ENCODE results near the gene E2F6.

E2F6 gene

DNA sequence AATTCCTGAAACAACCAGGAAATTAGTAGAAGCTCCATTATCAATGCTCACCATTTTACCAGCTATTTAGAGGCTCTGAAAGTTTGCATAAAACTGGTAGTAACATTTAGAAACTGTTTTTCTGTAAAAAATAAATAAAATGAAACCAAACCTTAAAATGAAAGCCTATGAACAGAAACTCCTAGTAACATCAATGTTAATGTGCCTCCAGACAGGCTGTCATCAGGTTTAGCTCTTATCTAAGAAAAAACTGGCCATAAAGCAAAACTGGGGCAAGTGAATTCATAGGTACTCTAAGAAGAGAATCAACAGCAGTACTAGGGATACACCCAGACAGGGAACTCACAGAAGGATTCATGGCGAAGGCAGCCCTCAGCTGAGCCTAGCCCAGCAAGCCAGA is 8.0 kb downstream of the E2F6 start:
- DNase-seq (ENCODE audit: low read depth): no peak

DNA sequence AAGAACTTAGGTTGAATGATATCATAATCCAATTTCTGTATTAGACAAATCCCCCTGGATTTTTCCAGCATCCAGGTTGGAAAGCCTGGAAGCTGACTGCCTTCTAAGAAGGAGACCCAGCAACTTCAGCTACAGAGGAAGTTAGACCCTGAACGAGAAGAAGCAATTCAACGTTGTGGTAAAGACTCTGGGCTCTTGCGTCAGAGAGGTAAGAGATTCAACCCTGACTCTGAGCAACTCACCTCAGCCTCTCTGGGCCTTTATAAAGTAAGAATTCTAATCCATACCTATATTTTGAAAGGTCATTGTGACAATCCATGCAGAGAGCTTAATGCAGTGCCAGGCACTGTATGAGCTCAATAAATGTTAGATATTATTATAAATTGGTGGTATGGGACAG is 9.7 kb downstream of the E2F6 start:
- DNase-seq (ENCODE audit: low read depth): no peak

- no peak for DNase-seq (ENCODE audit: low read depth)
Observed at GRCh38 chr2:11454824-11455223, 11.1 kb downstream of the E2F6 start.

- no peak for DNase-seq (ENCODE audit: low read depth)
Observed at GRCh38 chr2:11450791-11451190, 15.2 kb downstream of the E2F6 start.

- no peak for DNase-seq (ENCODE audit: low read depth)
Observed at GRCh38 chr2:11446733-11447248, 19.2 kb downstream of the E2F6 start.

DNA sequence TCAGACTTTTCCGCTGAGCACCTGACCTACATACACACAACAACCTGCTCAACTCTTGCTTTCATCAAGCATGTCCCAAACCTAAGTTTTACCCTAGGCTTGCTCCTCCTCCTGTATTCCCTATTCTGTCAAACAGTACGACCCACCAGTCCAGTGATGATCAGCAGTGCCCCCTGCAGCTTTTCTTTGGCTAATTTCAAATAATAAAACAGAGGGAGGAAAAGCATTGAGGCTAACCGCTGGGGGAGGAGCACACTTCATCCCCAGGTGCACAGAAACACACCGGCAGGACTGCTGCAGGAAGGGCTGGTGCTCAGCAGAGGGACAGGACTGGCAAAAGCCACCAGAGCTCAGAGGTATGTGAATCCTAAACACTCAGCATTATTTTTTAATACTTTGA is 21.2 kb downstream of the E2F6 start:
- DNase-seq (ENCODE audit: low read depth): no peak

- no peak for DNase-seq (ENCODE audit: low read depth)
Observed at GRCh38 chr2:11438555-11439080, 27.3 kb downstream of the E2F6 start.

DNA sequence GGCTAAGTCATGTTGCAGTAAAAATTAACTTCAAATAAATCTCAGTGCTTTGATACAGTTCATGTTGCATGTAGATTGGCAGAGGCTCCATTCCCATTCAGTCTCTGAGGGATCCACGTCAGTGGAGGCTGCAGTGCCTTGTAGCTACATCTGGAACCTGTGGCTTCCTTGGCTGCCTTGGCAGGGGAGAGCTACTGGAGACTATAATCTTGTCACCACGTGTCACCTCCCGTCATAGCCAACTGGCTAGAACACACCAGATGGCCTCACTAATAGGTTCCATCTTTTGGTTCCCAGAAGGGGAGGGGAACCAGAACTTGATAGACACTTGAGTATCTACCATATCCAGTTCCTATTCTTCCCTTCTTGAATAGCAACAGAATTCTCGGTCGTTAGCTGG is 28.4 kb downstream of the E2F6 start:
- DNase-seq (ENCODE audit: low read depth): no peak

DNA sequence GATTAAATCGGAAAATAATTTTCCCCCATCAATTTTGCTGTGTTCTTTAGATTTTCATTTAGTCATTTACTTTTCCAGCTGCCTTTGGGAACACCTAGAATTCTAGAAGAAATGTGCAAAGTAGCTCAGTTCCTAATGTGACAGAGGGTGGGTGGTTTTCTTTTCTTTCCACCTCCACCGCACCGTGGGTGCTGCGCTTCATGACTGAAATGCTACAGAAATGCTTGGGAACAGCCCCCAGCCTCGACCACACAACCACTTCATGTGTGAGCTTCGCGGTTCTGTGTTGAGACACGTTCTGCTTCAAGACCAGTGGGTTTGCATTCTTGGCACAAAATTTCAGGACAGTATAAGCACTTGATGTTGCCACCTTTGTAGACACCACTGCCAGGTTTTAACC is 30.9 kb downstream of the E2F6 start:
- no peak for DNase-seq (ENCODE audit: low read depth)

- no peak for DNase-seq (ENCODE audit: low read depth)
Observed at GRCh38 chr2:11434443-11434842, 31.5 kb downstream of the E2F6 start.

DNA sequence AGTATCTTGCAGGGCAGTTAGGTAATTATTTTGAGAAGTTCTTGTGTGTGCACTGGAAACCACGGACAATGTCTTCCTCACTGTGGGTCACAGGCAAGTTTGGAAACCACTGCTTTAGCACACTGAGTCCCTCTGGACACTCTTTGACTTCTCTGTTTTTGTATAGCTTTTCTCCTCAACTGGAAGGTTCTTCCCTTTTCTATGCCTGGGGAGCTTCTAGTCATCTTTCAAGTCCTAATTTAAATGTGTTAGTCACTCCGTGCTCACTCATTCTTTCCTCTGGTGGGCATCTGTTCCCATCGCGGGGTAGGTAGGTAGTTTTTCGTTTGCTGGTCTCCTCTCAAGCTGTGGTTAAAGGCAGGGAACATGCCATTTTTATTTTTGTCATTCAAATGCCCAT is 32.1 kb downstream of the E2F6 start:
- no peak for DNase-seq (ENCODE audit: low read depth)

DNA sequence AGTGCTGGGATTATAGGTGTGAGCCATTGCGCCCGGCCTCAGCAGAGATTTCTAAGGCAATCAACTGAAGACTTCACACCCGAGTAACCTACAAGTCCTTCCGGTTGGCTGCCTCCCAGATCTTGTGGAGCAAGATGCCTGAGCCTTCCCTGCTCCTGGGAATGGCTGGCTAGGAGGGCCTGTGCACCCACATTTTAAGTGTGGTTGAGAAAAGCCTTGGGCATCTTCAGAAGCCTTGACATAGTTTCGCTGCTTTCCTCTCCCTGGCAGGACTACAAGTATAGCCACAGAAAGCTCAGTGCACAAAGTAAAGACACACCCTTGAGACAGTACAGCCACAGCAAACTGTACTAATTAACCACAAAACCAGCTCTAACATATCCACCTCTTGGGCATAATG is 35.2 kb downstream of the E2F6 start:
- DNase-seq (ENCODE audit: low read depth): no peak

DNA sequence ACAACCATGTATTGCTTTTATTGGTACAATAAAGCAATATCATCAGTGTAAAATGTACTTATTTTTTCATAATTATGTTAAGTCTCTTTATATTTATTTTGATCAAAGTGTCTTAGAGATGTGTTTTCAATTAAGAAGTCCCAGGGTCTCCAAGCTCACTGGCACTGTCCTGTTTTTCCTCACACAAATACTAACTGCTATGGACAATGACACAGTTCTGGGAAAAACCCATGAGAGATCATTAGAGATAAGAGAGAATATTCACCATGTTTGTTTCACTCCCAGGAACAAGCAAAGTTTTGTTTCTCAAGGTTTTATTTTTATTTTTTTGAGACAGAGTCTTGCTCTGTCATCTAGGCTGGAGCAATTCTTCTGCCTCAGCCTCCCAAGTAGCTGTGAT is 38.7 kb downstream of the E2F6 start:
- no peak for DNase-seq (ENCODE audit: low read depth)

GRCh38 chr2:11422901-11423435 is 43.0 kb downstream of the E2F6 start:
- no peak for DNase-seq (ENCODE audit: low read depth)

DNA sequence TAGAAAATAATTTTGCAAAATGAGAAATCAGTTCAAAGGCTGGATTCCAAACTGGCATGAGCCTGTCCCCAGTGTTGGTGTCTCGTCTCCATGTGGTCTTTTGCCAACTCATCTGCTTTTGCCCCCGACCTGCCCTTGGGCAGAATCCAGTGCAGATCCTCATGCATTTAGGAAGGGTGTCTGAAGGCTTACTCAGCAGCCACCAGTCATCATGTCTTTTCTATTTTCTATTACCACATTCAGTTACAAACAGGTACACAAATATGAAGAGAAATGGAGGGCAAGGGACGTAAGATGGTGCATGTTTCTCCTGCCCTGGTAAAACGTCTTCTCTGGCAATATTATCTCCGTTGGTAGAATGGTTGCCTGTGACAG is 43.5 kb downstream of the E2F6 start:
- no peak for DNase-seq (ENCODE audit: low read depth)

DNA sequence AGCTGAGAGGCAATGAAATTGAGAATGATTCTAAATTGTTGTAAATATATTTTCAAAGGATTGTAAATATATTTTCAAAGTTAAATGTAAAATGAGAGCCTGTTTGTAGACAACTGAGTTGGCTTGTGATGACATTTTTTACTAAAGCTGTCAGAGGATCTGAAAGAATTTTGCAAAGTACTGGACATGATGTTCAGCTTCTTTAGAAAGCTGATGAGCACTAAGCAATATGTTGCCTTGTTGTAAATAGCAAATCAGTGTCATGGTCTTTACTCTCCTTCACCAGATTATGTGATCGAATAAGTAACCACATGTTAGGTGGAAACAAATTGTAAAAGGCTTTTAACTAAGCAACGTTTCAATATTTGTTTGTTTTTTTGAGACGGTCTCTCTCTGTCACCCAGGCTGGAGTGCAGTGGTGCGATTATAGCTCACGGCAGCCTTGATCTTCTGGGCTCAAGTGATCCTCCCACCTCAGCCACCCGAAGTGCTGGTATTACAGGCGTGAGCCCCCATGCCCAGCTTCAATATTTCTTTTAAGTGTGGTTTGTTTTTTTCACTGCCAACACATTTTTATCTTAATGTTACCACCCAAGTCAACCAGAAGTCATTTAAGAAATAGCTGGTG is 44.0 kb downstream of the E2F6 start:
- DNase-seq (ENCODE audit: low read depth): no peak

DNA sequence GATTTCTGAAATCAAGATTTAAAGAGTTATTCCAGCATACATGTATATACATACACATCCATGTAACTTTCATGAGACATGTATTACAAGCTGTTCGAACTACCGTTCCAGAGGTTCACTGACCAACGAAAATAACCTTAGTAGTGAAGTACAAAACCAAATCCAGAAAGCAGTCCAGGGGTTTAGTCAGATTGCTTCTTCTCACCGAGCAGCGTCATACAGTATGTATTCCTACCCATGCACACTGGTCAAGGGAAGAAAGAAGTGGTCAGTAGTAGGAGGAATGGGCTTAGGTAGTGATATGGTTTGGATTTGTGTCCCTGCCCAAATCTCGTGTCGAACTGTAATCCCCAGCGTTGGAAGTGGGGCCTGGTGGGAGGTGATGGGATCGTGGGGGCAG is 45.3 kb downstream of the E2F6 start:
- no peak for DNase-seq (ENCODE audit: low read depth)

GRCh38 chr2:11420190-11420589 is 45.8 kb downstream of the E2F6 start:
- no peak for DNase-seq (ENCODE audit: low read depth)

- DNase-seq (ENCODE audit: low read depth): no peak
Observed at GRCh38 chr2:11419781-11420180, 46.2 kb downstream of the E2F6 start.

DNA sequence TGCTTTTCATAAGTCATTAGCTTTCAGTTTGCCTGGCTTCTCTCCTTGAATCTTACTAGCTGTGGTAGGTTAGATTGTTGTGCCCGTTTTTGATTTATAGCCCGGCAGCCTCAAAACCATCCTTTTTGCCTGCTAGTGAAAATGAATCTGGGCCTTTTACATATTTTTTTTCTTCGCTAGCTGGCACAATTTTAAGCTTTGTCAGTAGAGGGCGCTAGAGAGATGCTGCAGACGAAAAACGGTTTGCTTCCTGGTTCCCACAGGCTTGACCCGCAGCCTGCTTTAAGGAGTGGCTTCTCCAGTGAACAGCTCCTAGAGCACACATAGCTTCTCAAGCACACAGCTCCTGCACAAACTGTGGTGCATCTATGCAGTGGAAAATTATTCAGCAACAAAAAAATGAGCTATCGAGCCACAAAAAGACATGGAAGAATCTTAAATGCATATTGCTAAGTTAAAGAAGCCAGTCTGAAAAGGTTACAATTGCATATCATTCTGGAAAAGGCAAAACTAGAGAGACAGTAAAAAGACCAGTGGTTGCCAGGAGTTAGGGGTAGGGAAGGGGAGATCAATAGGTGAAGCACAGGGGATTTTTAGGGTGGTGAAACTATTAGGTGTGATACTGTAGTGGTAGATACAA is 47.9 kb downstream of the E2F6 start:
- no peak for DNase-seq (ENCODE audit: low read depth)

DNA sequence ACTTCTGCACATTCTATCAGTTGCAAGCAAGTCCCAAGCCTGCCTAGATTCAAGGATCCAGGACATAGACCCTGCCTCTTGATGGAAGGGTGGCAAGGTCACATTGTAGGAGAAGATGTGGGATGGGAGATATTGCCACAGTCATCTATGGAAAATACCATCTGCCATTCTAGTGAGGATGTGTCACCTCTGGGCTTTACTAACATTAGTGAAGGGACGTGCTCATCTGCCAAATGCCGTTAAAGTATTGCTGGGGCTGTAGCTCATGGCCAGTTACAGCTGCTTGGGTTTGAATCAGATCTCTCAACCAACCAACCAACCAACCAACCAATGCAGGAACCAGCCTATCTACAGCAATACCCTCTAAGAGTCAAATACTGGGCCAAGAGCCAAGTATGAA is 49.0 kb downstream of the E2F6 start:
- no peak for DNase-seq (ENCODE audit: low read depth)

DNA sequence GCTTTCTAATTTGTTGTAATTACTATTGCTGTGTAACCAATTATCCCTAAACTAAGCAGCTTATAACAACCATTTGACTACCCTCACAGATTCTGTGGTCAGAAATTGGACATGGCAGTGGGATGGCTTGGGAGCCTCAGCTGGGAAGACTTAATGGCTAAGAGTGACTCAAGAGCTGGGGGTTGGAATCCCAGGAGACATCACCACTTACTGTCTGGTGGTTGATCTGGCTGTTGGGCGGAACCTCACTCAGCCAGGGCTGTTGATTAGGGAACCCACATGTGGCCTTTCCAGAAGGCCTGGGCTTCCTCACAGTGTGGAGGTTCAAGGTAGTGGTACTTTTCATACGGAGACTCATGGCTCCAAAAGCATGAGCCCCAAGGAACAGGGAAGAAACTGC is 49.8 kb downstream of the E2F6 start:
- DNase-seq (ENCODE audit: low read depth): no peak

GRCh38 chr2:11414372-11415124 is 51.4 kb downstream of the E2F6 start:
- DNase-seq (ENCODE audit: low read depth): no peak

All from stimulated activated CD8-positive, alpha-beta memory T cell treated with anti-CD3 and anti-CD28 coated beads, Interleukin-4, amount 100 ng/mL, for 24 hours (primary cell).